HepG2 (cell line): ENCODE data around the gene DLX5. TPM values are rescaled to one million over a fixed set of nuclear protein-coding genes. Genes with fewer than 3 reads are reported as not detected.

Experiments used
- AHDC1 ChIP-seq: sonication (generic); formaldehyde crosslinking; IDR thresholded peaks from 2 replicates; pipeline ENCODE4 v1.5.1; 2020; ENCODE audit warnings: mild to moderate bottlenecking, missing genetic modification reagents, borderline replicate concordance
- BRCA1 ChIP-seq: sonication (generic); formaldehyde crosslinking; IDR thresholded peaks from 2 replicates; pipeline ENCODE4 v1.4.0; 2020; ENCODE audit warnings: missing genetic modification reagents
- DNMT1 ChIP-seq: sonication (generic); formaldehyde crosslinking; IDR thresholded peaks from 2 replicates; pipeline ENCODE4 v1.5.1; 2020; ENCODE audit warnings: mild to moderate bottlenecking, missing genetic modification reagents
- HMG20B ChIP-seq: conservative IDR thresholded peaks from 2 replicates; pipeline ENCODE4 v1.6.1; 2016; ENCODE audit warnings: missing genetic modification reagents, missing compliant biosample characterization
- HMGXB4 ChIP-seq, 2 experiments: sonication (generic) in 1 of 2; formaldehyde crosslinking in 1 of 2; IDR thresholded peaks; 2 replicates each; pipeline versions ENCODE4 v1.4.0 to v1.6.1; 2018 to 2020; ENCODE audit warnings: missing genetic modification reagents in 2 of 2, borderline replicate concordance in 1 of 2, low read depth in 1 of 2, mild to moderate bottlenecking in 1 of 2, missing biosample characterization in 1 of 2
- HNRNPK ChIP-seq: fragments of 200-400 bp; formaldehyde crosslinking; IDR thresholded peaks from 2 replicates; pipeline ENCODE4 v1.6.1; 2018; ENCODE audit warnings: low read length, low read depth, moderate library complexity, mild to moderate bottlenecking; ENCODE audit not compliant: poor library complexity, severe bottlenecking
- HOXA3 ChIP-seq: sonication (generic); formaldehyde crosslinking; IDR thresholded peaks from 2 replicates; pipeline ENCODE4 v1.5.0; 2020; ENCODE audit warnings: missing genetic modification reagents
- JDP2 ChIP-seq: sonication (generic); formaldehyde crosslinking; IDR thresholded peaks from 2 replicates; pipeline ENCODE4 v1.8.1; 2022; ENCODE audit warnings: missing genetic modification reagents, borderline replicate concordance
- MEF2D ChIP-seq: sonication (generic); formaldehyde crosslinking; IDR thresholded peaks from 2 replicates; pipeline ENCODE4 v1.5.1; 2020; ENCODE audit warnings: mild to moderate bottlenecking, missing genetic modification reagents
- PLSCR1 ChIP-seq: sonication (generic); formaldehyde crosslinking; IDR thresholded peaks from 2 replicates; pipeline ENCODE4 v1.5.0; 2020; ENCODE audit warnings: missing genetic modification reagents, mild to moderate bottlenecking, borderline replicate concordance
- RCOR2 ChIP-seq: IDR thresholded peaks from 2 replicates; pipeline ENCODE4 v1.6.1; 2016; ENCODE audit warnings: missing biosample characterization, missing genetic modification reagents
- SRSF1 ChIP-seq: fragments of 200-400 bp; formaldehyde crosslinking; optimal IDR thresholded peaks from 2 replicates; pipeline ENCODE3; 2017; ENCODE audit warnings: mild to moderate bottlenecking, low read depth, low read length, moderate library complexity
- WIZ ChIP-seq: sonication (generic); formaldehyde crosslinking; IDR thresholded peaks from 2 replicates; pipeline ENCODE4 v1.5.1; 2020; ENCODE audit warnings: mild to moderate bottlenecking, missing genetic modification reagents
- ZNF430 ChIP-seq: sonication (generic); formaldehyde crosslinking; IDR thresholded peaks from 2 replicates; pipeline ENCODE4 v1.9.0; 2021; ENCODE audit warnings: mild to moderate bottlenecking, missing genetic modification reagents
- ZNF572 ChIP-seq: sonication (generic); formaldehyde crosslinking; IDR thresholded peaks from 2 replicates; pipeline ENCODE4 v1.5.1; 2020; ENCODE audit warnings: mild to moderate bottlenecking, missing genetic modification reagents
- ZNF598 ChIP-seq: sonication (generic); formaldehyde crosslinking; IDR thresholded peaks from 2 replicates; pipeline ENCODE4 v1.5.1; 2020; ENCODE audit warnings: mild to moderate bottlenecking, missing genetic modification reagents, borderline replicate concordance
- ZNF703 ChIP-seq: sonication (generic); formaldehyde crosslinking; IDR thresholded peaks from 2 replicates; pipeline ENCODE4 v1.5.1; 2020; ENCODE audit warnings: missing genetic modification reagents, mild to moderate bottlenecking, moderate library complexity, borderline replicate concordance
- ZNF713 ChIP-seq: sonication (generic); formaldehyde crosslinking; IDR thresholded peaks from 2 replicates; pipeline ENCODE4 v1.4.0; 2020; ENCODE audit warnings: mild to moderate bottlenecking, missing genetic modification reagents
- ZSCAN21 ChIP-seq: sonication (generic); formaldehyde crosslinking; IDR thresholded peaks from 2 replicates; pipeline ENCODE4 v1.8.0; 2022; ENCODE audit warnings: mild to moderate bottlenecking, missing genetic modification reagents, moderate library complexity, borderline replicate concordance
- polyA plus RNA-seq, 8 experiments: library from polyadenylated mRNA; depleted of rRNA in 3 of 8; stranded (reverse) in 7 of 8; unstranded in 1 of 8; fragments of >200 nt; fragmentation: Illumina TruSeq in 4 of 8; extraction: Trizol in 4 of 8; gene quantifications; 2 replicates each; pipeline versions ENCODE4 v1.2.1 to v1.2.3, GENCODE V29; 2011 to 2016; ENCODE audit warnings: low read depth in 4 of 8, missing spikeins in 1 of 8, mixed read lengths in 1 of 8; ENCODE audit not compliant: insufficient read depth in 1 of 8
- total RNA-seq, 5 experiments: library from RNA; depleted of rRNA; stranded (reverse); fragments of >200 nt; fragmentation: Illumina TruSeq; extraction: Trizol; gene quantifications; 2 replicates each; pipeline ENCODE4 v1.2.3, GENCODE V29; 2016; ENCODE audit warnings: low read depth in 1 of 5

DLX5 gene
- total and polyA plus RNA-seq, 2 of the 13 experiments (the other 11 are each of a cell fraction or from before 2014, with no cell fraction given), result not detected

- TF ChIP-seq ZNF430, result 0 out of 2 replicates have a peak, but pooled peaks have one; percentile 36
- TF ChIP-seq HOXA3 (CRISPR knock-in tag), result peak; percentile 97
- no peak for TF ChIP-seq WIZ
- TF ChIP-seq HMGXB4 (CRISPR knock-in tag; IDR thresholded peaks at IDR 0.05; ENCODE audit: borderline replicate concordance in 1 of 2, low read depth in 1 of 2), result peak; percentile 43 to 78; a peak in 3 of 4 replicates
- no peak for TF ChIP-seq MEF2D (CRISPR knock-in tag)
- TF ChIP-seq PLSCR1 (CRISPR knock-in tag), result 0 out of 2 replicates have a peak, but pooled peaks have one; percentile 28
- TF ChIP-seq SRSF1, result peak; percentile 83
- TF ChIP-seq BRCA1 (CRISPR knock-in tag), result no peak
- no peak for TF ChIP-seq RCOR2
- TF ChIP-seq HMG20B (CRISPR knock-in tag), result no peak
- peak; percentile 64; the same call in 1 of the 2 replicates for TF ChIP-seq ZSCAN21
- peak; percentile 61; the same call in 1 of the 2 replicates for TF ChIP-seq DNMT1
- no peak for TF ChIP-seq JDP2 (CRISPR knock-in tag)
- TF ChIP-seq ZNF703 (CRISPR knock-in tag), result 0 out of 2 replicates have a peak, but pooled peaks have one; percentile 50
- peak; percentile 61; the same call in 1 of the 2 replicates for TF ChIP-seq ZNF598 (CRISPR knock-in tag)
- TF ChIP-seq ZNF713 (CRISPR knock-in tag), result no peak
- TF ChIP-seq HNRNPK, result no peak
- TF ChIP-seq ZNF572, result no peak
- TF ChIP-seq AHDC1 (CRISPR knock-in tag), result 0 out of 2 replicates have a peak, but pooled peaks have one; percentile 16
These were observed 19.2 kb downstream of the DLX5 start, which contains the start of gene DLX6 (continued) for GRCh38 chr7:97005183-97006054.
